Measurements from ENCODE around the gene NF2.

Gene NF2

GRCh38 chr22:29569011-29569678 is 34.3 kb upstream of the NF2 start:
- TF ChIP-seq, protein P1, sequence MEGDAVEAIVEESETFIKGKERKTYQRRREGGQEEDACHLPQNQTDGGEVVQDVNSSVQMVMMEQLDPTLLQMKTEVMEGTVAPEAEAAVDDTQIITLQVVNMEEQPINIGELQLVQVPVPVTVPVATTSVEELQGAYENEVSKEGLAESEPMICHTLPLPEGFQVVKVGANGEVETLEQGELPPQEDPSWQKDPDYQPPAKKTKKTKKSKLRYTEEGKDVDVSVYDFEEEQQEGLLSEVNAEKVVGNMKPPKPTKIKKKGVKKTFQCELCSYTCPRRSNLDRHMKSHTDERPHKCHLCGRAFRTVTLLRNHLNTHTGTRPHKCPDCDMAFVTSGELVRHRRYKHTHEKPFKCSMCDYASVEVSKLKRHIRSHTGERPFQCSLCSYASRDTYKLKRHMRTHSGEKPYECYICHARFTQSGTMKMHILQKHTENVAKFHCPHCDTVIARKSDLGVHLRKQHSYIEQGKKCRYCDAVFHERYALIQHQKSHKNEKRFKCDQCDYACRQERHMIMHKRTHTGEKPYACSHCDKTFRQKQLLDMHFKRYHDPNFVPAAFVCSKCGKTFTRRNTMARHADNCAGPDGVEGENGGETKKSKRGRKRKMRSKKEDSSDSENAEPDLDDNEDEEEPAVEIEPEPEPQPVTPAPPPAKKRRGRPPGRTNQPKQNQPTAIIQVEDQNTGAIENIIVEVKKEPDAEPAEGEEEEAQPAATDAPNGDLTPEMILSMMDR (conservative IDR thresholded peaks at IDR 0.05), result no peak
- H3K27ac ChIP-seq, result no peak overlapping the region

DNA sequence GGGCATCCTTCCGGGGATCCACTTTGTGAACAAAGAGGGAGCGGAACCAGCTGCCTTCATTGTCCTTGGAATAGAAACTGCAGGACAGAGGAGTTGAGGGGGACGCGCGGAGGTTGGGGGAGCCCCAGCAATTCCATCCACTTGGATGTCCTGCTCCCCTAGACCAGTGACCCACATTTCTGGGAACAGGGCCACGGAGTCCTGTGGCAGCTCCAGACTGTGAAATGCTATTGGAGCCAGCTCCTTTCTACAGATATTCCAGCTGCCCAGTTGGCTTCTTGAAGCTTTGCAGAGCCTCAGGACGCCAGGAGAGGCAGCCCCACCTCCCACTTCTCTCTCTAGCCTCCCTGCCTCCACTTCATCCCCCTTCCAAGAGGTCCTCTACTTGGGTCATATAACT is 33.0 kb upstream of the NF2 start:
- H3K27ac ChIP-seq, result no peak overlapping the region
- TF ChIP-seq, protein P1 (conservative IDR thresholded peaks at IDR 0.05), result no peak

DNA sequence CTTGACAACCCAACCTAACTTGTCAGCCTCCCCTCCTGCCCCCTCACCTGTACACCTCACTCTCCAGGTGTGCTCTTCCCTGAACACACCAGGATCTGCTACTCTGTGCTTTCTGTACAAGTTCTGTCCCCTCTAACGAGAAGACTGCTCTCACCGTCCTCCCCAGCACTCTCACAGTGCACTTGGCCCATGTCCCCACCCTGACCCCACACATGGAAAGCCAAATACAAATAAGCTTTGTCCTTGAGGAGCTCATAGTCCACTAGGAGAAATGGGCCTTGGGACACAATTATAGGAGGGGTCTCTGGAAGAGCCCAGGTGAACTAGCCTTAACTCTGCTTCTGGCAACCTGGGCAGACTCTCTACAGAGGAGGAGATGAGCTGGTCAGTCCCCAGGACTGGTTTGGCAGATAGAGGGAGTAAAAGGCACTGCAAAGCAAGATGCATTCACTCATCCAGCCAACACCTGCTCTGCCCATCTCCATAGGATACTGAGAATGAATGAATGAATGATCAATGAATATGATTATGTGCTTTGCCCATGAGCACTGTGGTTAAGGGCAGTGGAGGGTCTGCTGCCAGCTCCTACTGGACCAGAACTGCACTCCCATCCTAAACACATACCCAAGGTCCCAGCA is 32.4 kb upstream of the NF2 start:
- no peak overlapping the region for H3K27ac ChIP-seq
- TF ChIP-seq, protein P1 (conservative IDR thresholded peaks at IDR 0.05), result no peak

DNA sequence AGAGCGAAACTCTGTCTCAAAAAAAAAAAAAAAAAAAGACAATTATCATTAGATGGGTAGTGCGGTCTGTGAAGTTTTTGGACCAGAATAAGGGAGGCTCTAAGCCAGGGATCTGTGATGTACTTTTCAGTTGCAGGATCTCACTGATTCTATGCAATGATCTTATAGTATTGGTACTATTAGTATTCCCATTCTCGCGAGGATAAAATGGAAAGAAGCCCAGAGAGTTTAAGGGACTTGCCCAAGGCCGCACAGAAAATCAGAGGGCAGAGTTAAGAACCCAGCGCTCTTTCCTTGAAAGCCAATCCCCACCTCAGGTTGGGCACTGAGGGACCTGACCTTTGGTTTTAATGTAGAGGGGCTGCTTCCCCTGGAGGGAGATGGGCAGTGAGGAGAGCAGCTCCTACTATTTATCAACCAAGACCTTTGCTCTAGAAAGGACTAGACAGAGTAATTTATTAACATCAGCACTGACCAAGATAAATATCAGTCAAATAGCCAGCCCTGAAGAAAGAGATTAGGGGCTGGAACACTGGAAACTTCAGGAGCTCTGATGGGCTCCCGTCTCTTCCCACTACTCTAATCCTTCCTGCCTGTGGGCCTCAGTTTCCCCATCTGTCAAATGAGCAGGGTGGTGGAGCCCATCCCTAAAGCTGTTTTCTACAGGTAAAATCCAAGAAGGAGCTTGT is 28.5 kb upstream of the NF2 start:
- TF ChIP-seq, protein P1 (conservative IDR thresholded peaks at IDR 0.05), result no peak
- H3K27ac ChIP-seq, result no peak overlapping the region

DNA sequence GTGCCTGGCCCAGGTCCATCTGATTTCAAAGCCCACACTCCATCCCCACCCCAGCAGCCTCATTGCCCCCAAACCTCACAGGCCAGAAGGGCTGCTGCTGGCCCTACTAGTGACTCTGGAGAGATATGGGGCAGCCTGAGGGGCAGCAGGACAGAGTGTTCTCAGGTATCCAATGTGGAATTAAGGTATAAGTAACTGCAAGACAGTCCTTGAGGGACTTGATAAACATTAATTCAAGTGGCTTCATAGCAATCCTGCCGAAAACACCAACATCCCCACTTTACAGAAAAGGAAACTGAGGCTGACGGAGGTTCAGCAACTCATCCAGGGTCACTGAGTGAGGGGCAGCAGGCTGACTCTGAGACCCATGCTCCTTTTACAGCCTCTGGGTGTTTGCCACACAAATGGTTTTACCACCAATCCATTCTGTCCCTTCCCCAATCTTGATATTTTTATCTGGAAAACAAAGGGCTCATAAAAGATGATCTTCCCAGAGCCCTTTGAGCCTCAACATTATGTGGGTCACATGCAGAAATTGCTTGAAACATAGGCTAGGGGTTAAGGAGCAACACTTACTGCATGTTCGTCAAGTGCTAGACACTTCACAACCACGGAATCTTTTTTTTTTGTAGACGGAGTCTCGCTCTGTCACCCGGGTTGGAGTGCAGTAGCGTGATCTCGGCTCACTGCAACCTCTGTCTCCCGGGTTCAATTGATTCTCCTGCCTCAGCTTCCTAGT is 24.8 kb upstream of the NF2 start:
- TF ChIP-seq, protein P1 (conservative IDR thresholded peaks at IDR 0.05), result no peak
- H3K27ac ChIP-seq, result no peak overlapping the region

DNA sequence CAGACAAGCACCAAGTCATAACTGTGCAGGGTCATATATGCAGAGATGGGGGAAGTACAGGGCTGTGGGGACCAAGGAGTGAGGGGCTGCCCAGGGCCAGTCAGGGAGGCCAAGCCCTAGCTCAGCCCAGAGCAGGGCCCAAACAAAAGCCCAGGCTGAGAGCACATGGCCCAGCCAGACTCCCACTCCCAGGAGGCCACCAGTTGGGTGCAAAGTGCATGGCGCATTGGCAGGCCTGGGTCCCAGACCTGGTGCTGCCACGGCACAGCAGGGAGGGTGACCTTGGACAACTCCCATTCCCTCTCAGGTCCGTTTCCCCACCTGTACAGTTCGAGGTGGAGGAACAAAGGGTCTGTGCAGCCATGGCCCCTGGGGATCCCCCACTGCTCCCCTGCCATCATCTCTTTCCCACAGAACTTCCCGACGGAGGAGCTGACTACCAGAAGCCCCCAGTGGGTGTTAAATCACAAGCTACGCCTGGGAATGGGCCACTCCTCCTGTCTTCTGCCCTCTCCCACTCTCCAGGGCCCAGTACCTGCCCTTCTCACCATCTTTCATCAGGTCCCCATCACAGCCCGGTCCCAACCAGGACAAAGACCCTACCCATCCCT is 23.1 kb upstream of the NF2 start:
- H3K27ac ChIP-seq, result peak overlapping the region; percentile 75
- TF ChIP-seq, protein P1 (conservative IDR thresholded peaks at IDR 0.05), result no peak

Data from VCaP (cell line).